Stimulated activated CD4-positive, alpha-beta T cell treated with anti-CD3 and anti-CD28 coated beads, TNF-alpha, amount 100 ng/mL, for 24 hours (primary cell): ENCODE data around the gene CRACDL.

Experiments used
- DNase-seq, 3 experiments: peaks; one replicate each; pipeline ENCODE4 v3.0.0-alpha.2; 2020; ENCODE audit warnings: low read depth in 3 of 3

Gene CRACDL

DNA sequence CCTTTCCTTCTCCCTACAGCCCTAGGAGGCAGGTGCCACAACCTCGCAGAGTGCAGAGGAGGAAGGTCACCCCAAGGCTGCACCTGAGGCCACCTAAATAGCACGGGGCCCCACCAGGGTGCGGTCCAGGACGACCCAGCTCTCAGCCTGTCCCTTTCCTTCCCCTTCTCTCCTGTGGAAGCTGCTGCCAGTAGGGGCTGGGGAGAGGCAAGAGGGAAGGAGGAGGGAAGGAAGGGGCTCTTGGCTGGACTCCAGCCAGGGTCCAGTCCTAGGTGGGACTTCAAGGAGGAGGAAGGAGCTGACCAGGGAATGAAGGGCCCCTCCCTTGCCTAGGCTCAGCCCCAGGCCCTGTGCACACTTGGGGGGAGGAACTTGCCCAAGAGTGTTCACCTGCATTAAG is 11.1 kb downstream of the CRACDL start:
- DNase-seq, result no peak

DNA sequence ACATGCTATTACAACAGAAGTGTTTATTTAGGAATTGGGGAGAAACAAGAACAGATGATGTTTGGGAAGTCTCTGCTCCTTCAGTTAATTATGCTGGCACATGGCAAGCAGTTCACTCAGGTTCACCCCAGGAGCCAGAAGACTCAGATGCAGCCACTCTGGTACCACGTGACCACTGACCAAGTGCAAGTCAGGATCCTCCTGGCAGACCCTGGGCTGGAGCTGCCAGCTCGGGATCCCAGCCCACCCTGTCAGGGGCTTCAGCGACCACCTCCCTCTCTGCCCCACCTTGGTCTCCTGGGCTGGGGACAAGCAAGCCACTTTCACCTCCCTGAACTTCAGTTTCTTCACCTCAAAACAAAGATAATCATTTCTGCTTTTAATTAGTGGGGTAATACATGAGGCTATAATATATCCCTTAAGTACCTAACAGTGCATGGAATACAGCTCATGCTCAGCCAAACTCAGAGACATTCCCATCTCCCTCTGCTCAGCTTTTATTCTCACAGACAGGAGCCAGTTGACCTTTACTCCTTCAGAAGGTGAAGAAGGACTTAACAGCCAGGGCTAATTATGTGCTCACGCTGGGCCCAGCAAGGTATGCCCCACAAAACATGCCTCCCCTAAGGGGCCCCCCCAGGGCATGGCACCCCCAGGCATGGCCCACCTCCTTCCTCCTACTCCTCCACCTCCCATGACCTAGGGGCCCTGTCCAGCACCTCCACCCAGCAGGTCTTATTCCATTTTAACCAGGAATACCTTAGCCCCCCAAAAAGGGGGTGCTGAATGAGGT is 11.8 kb downstream of the CRACDL start:
- DNase-seq, result no peak

DNA sequence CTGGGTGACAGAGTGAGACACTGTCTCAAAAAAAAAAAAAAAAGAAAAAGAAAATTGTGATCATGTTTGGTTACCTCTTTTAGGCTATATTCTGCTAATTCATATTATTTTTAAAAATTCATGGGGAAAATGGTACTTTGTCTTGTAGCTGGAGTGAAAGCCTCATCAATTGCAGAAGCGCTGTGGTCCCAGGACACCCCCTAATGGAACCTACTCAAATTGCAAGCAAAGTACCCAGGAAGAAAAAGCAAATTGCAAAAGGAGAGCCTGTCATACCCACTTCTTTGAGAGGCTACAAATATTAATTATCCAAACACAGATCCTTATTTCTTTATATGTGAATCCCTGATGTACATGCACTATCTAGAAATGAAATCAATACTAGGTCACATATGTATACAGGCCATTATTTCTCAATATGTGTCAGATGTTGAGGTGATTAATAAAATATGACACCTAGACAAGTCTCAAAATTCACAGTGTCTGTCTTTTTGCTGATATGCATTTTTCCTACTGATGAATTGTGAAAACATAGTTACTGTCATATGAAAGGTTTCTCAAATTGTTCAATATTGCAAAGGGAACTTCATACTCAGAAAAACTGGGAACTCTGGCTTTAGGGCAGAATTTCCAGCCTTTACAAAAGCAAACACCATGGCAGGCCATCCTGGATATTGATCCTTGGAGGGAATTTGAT is 12.6 kb downstream of the CRACDL start:
- DNase-seq, result no peak

DNA sequence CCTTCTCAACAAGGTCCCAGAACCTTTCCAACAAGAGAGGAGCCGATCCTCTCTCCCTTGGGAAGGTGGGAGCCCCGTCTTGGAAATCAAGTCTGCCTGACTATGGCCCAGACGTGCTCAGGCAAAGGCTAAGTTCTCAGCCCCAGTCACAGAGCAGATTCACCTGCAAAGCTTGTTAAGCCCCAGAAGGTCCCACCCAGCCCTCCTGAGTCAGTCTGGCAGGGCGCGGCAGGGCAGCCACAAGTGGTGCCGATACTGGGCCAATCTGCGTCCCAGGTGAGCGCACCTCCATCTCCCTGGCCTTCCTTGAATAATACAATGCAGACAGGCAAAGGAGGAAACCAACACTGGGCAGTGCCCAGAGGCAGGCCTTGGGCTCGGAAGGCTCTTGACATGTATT is 15.0 kb downstream of the CRACDL start:
- DNase-seq, result no peak

DNA sequence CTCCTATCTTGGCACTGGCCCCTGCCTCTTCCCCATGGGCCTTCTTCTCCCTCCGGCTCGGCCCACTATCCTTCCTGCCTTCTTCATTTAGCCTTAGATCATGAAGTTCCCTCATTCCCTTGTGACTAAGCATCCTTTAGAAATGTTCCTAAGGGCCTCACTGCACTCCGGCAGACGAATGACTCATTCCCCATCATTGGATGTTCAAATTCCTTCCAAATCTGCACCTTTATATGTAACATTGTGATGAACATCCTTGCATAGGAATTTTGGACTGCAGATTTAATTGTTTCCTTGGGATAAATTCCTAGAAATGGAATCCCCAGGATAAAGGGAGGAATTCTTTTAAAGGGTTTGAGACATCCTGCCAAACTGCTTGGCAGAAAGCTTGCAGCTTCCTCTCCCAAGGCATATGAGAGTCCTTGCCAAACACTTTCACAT is 19.0 kb downstream of the CRACDL start:
- no peak for DNase-seq

DNA sequence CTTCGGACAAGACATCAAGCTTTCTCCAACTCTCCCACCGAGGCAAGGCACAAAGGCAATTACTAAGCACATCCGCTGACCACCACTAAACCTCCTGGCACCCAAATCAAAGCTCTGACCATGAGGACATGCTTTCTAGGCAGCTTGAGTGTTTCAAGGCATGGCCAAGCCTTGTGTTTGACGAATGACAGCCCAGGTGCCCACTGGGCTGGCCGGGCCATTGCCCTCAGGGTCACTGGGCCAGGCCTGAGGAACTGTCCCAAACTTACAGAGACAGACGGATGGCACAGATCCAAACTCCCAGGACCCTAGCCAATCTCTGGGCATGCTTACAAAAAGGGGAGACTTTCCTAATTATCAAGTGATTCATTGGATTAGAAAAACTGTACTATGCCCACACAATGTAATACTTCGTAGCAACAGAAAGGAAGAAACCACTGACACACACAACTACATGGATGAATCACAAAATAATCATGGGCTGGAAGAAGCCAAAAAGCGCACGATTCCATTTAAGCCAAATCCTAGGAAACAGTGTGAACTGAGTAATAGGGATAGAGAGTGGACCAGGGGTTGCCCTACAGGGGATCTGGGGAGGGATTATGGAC is 20.2 kb downstream of the CRACDL start:
- DNase-seq, result no peak

DNA sequence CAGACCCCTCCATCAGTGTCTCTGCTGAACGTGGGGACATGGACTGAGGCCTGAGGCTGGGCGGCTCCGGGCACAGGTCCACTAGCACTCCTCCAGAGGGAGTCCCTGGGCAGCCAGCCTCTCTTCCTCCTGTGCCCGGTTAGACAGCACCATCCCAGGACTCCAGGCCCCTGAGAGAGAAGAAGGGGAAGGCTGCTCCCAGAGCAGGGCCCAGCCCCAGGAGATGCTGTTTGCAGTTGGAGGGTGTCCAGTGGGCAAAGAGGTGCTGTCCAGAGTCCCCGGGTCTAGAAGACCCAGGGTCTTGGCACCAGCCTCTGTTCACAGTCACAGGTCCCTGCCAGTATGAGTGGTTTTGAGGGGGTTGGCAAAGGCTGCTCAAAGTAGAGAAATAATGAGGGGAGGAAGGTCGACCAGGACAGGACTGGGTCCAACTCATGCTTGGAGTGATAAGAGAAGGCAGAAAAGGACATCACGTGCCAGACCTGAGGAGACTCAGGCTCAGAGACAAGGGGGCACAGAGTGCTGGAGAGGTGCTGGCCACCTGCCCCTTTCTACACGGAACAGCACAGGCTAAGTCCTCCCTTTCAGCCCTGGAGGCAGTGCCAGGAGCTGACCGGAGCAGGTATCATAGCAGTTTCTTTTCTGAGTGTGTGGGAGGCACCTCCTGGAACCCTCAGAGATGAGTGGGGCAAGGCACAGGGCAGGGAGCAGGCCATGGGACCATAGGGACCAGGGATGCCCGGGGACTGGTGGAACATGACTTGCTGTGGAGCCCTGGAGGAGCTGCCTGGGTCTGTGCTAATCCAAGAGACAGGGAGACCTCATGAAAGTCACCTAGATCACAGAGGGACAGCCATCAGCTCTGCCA is 21.1 kb downstream of the CRACDL start:
- DNase-seq, result no peak

DNA sequence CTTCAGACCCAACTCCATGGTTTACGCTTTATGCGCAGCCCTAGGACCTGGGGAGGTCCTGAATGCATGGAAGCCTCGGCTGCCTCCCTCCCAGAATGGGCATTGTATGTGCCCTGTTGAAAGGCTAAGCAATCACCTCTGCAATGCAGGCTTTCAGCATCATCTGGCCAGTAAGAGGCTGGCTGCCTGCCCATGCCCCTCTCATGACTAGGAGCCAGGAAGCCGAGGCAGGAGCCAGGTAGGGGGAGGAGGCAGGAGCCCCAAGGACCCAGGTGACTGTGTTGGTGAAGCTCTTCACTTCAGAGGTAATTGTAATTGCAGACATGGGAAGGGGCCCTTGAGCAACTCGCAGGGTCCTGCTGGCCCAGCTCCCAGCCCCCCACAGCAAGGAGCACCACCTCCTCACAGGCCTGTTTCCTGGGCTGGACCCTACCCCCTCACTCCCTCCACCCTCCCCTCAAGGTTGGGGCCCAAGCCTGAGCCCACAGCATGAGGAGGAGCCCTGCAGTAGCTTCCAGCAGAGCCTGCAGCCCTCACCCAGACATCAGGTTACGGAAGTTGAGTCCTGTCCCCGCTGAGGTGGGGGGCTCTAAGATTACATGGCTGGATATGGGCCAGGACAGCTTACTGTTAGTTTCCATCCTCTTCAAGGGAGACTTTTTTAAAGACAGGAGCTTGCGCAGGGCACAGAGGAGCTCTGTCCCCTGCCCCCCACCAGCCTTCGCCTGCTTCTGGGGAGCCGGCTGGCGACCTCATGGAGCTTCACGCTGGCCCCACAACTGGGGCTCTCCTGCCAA is 21.9 kb downstream of the CRACDL start:
- DNase-seq, result no peak

DNA sequence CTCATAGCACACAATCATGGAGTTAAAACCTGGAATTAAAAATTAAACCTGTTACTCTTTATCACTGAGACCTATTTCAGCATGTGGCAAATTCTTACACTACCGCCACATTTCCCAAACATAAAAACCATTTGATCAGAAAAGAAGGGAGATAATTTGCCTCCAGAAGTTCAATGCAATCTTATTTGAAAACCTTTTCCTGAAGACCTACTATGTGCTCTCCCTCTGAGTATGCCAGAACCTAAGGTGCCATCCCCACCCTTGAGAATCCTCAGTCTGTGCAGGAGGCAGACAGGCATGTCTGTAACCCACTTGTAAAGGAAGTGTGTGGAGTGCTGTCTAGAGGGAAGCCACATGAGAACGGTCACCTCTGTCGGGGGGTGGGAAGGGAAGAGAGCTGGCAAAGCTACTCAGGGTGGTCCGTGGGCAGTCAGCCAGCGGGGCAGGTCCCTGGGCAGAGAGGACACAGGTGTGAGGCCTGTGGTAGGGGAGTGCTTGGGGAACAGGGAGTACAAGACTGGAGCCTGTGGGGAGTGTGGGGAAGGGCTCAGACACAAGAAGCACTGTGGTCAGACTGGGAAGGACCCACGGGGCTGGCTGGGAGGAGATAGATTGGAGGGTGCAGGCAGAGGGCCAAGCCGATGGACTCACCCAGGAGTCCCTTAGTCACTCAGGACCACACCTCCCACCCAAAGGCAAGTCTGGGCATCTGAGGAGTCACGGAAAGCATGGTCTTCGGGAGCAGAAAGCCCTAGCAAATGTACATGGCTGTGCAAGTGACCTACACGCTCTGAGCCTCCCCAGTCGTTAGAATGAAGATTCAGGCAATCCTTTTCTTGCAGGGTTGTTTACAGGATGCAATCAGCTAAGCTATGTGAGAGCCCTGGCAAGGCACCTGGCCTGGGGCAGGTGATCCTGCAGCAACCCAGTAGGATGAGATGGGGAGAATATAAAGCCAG is 22.8 kb downstream of the CRACDL start:
- no peak for DNase-seq

DNA sequence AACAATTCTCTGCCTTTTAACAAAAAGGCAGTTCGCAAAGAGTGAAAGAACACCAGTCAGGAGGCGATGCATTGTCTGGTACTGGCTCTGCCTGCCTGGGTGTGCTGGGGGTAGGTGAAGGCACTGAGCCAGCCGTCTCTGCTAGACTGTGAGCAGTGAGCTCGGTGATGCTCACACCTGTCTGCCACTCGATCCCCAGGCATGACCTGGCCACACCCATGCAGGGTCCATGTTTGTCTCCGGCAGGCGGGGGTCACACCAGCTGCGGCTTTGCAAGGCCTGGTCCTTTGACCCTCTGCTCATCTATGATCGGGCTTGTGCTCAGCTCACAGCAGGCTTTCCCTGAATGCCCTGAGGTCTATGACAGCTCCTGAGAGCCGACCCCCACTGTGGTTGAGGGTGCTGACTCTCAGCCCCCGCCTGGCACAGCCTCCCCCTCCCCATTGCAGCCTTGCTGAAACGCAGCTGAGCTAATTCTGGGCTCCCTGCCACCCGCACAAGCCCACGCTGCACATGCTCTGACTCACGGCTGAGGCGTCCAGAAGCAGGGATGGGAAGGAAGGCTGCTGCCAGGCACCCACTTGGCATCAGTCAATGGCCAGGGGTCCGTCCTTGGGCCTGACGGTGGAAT is 23.7 kb downstream of the CRACDL start:
- no peak for DNase-seq

DNA sequence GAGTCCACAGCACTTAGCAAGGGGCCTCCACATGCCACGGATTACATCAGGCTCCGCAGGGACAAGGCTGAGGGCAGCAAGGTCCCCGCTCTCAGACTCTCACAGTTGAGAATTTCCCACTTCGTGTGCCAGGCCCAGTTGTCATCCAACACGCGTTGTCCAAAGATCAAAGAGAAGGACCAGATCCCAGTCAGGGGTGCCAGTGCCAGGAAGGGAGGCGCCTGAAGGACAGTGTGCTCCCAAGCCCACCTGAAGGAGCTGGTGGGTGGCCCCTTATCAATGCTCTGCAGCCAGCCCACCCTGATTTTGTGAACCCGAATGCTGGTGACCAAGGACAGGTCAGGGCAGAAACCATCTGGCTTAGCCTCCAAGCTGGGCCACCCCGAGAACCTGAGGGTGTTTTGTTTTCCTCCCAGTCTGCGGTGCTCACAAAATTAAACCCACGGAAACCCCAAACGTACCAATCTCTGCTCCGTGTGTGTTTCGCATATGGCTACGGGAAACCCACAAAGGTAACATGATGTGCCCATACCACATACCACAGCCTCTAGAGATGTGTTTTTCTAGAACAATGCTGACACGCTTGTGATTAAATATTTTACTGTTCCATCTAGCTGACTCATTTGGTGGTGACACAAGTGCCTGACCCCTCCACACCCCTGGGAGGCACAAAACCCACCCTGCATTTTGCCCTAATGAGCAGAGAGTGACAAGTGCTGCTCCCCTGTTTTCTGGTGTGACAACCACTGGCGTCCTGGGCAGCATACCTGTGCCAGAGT is 24.5 kb downstream of the CRACDL start:
- DNase-seq, result no peak

DNA sequence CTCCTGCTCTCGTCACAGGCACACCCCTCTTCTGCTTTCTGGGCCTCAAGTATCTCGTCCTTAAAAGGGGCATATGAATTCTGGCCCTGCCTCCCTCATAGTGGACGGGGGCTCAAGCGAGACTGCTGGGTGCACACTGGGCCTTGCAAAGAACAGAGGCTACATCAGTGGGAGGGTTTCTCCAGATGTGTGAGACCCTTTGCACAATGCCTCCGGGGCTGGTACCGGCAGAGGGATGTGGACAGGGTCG is 25.0 kb downstream of the CRACDL start:
- DNase-seq, result no peak

DNA sequence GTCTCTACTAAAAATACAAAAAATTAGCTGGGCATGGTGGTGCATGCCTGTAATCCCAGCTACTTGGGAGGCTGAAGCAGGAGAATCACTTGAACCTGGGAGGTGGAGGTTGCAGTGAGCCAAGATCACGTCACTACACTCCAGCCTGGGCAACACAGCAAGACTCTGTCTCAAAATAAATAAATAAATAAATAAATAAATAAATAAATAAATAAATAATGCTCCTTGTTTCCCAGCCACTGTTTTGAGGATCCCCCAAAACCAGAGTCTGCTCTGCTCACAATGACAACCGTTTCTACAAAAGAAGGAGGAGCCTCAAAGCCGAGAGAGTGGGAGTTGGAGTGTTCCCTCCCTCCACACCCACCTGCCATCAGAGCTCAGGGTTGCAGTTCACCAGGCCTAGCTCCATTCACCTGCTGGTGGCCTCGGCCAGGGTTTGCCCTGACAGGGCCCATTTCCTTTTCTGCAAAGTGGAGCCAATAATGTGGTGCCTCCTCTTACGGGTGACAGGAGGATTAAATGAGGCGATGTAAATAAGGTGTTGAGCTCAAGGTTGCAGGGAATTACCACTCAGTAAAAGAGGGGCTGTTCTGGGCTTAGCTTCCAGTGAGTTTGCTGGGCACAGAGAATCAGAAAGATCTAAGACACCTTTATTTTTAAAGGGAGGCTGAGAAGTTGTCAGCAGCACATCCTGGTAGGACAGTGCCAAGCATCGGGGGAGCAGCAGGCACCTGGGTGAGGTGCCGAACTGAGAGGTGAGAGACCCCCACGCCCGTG is 25.5 kb downstream of the CRACDL start:
- no peak for DNase-seq

DNA sequence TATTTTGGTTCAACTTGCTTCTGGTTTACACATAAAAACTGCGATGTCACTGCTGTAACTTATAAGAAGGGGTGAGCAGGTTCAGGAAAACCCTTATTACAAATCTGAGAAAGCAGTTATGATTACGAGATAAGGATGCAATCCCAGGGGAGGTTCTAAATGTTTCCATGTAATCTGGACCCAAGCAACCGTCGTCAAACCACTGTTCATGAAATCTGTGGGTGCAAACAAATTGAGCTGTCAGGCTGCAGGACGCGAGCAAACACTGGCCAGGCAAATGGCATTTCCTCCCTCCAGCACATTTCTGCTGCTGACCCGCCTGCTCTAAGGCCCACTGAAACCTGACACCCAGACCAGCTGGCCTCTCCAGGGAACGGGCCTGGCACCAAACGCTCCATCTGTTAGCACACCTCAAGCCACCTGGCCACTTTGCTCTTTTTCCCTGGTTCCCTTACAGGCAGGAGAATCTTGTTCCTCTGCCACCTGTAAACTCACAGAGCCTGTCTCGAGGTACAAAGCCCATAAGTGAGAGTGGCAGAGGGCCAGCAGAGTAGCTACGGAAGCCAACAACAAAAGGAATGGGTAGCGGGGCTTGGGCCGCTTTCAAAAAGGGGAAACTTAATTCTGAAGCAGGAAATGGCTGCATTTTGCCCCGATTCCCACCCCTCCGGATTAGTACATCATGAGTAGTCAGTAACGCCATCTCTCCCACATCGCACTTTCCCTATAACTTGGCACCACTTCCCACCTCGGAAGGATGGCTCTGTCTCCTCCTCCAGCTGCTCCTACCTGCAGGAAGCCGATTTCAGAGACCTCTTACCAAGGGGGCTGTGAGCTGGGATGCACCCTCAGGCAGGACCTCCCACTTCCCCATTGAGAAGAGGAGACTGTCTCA is 26.5 kb downstream of the CRACDL start:
- DNase-seq, result no peak

DNA sequence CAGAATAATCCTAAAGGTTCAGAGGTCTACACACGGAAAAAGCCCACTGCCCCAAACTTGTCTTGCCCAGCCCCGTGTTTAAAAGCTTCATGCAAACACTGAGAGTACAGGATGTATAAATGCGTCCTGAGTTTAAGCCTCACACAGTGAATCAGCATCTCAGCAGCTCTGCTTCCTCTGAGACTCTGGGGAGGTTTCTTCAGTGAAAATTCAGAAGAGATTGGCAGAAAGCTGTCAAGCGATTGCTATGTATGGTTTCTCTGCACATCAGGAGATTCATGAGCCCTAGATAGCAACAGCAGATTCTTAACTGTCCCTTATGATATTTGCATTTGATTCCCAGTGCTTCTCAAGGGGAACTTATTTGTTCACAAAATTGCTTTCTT is 27.1 kb downstream of the CRACDL start:
- no peak for DNase-seq

DNA sequence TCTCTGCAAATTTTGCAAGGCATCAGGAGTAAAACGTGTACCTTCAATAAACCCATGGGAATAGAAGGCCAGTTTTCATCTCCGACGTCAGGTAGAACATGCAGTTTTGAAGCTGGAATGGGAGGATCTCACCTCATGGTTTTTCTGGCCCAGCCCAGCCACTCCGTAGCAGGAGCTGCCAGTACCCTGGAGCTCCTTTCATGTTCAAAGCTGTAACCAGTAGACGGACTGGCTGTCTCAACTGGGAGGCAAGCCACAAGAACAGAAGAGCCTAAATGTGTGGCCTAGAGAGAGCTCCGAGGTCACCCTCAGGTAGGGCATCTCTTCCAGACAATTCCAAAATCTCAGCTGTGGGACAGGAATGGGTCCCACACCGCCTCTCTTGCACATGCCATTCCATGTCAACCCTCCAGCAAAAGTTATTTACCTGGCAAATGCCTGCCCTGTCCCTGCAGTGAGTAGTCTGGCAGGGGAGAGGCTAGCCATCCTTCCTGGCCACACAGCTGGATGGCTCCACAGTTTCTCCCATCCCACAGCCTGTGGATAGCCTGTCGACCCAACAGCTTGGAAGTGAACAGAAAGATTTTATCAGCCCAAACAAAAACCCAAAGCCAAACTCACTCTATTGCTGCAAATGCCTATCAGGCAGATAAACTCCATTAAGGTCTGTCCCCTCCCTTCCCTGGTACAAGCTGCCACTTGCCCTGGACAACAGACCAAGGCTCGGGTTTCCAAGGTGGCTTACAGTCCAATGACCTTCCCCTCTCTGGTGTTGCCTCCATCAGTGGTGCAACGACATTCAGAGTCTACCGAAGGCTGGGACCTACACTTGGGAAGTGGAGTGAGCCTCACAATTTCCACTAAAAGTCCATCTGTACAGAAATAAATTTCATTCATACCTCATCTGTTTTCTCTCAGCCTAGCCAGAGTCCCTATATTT is 27.8 kb downstream of the CRACDL start:
- DNase-seq, result no peak
